ENCODE measurements around the gene BABAM2. TPM values are rescaled to one million over a fixed set of nuclear protein-coding genes. Genes with fewer than 3 reads are reported as not detected.

Gene BABAM2
- total and polyA plus RNA-seq, 10 of the 15 experiments (the other 5 are each of a cell fraction or from before 2014, with no cell fraction given), result 30.7 to 59.9 (median 44.5) TPM

DNA sequence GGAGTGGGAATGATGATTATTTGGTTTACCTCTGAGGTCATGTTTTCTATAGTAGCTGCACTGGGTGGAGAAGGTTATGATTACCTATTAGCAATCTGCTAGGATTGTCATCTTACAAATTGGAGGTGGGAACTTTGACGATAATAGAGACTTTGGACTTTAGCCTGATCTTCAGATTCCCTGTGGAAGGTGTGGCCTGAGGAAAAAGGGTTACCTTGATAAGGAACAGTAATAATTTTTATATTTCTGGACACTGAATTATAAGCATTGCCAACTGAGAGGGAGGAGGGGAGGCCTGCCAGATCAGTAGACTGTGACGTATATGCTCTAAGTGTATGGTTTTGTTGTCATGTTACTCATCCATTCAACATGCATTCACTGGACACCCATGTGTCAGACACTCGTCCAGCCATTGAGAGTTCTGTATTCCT lies 318.7 kb downstream of the BABAM2 start:
- no peak overlapping the region for H2AFZ ChIP-seq (ENCODE audit: control insufficient read depth, low read depth, low read length)
- POLR2A ChIA-PET, result no interaction called here
- CTCF ChIA-PET, result no interaction called here
- no peaks in the 10 kb centered on the region for H3K27me3 ChIP-seq (replicated peaks in 1 of 2; ENCODE audit: control insufficient read depth in 2 of 2, insufficient read depth in 2 of 2, low read length in 1 of 2)
- in situ Hi-C loops (cut with MboI), result no loop called here
- H4K20me1 ChIP-seq (ENCODE audit: control insufficient read depth, insufficient read depth), result no peaks in the 10 kb centered on the region
- no peak overlapping the region for H3K4me2 ChIP-seq (ENCODE audit: control insufficient read depth, insufficient read depth)
- H3K36me3 ChIP-seq (ENCODE audit: control insufficient read depth in 2 of 2, insufficient read depth in 2 of 2, low read length in 1 of 2), result no peaks in the 10 kb centered on the region
- RAD21 ChIA-PET (ENCODE audit: unreplicated experiment), result no interaction called here
- no peak overlapping the region for H3K4me3 ChIP-seq
- no TSS peak for BruUV-seq (replicated peaks)
- DNase-seq (ENCODE audit: low read depth, low spot score) (no peak), ATAC-seq (no peak), FAIRE-seq (no peak)
- no peaks in the 10 kb centered on the region for H3K9me3 ChIP-seq (replicated peaks; ENCODE audit: control insufficient read depth, insufficient read depth, low read length)
- H3K9ac ChIP-seq (ENCODE audit: control insufficient read depth, insufficient read depth, low read length), result no peak overlapping the region
- no peaks in the 10 kb centered on the region for H3K4me1 ChIP-seq (ENCODE audit: control insufficient read depth, insufficient read depth, low read length)
- H3K79me2 ChIP-seq (ENCODE audit: control insufficient read depth, insufficient read depth, low read length), result no peaks in the 10 kb centered on the region
- SMC1A ChIA-PET (ENCODE audit: uncharacterized antibody, unreplicated experiment), result interaction anchor here (1.0 to 2.2 kb wide), 2 partner anchors 9 to 16 kb away, joined by 3 to 6 read pairs; no protein-coding TSS in a partner anchor
- intact Hi-C loops (cut with micrococcal nuclease; ENCODE audit: unreplicated experiment), result no loop called here
- no peak overlapping the region for H3K27ac ChIP-seq (ENCODE audit: control insufficient read depth, insufficient read depth)
- WGBS (ENCODE audit: insufficient coverage, insufficient replicate concordance, low lambda C conversion rate, missing lambda C conversion rate), result 73% methylated on average over 3 of the region's 3 CpGs
- TF ChIP-seq HDAC6 (IDR thresholded peaks at IDR 0.05; ENCODE audit: unreplicated experiment), result no peak
- no peak for TF ChIP-seq IRF4 (IDR thresholded peaks at IDR 0.05; ENCODE audit: low read depth, low read length)
- TF ChIP-seq FOS (IDR thresholded peaks at IDR 0.05; ENCODE audit: borderline replicate concordance, extremely low read depth, insufficient read length), result no peak
- no peak for TF ChIP-seq ZSCAN29 (IDR thresholded peaks at IDR 0.05)
- no peak for TF ChIP-seq NFYB (IDR thresholded peaks at IDR 0.05; ENCODE audit: insufficient read depth, low read depth, low read length)
- no peak for TF ChIP-seq CUX1 (IDR thresholded peaks at IDR 0.05; ENCODE audit: insufficient replicate concordance, low read depth, low read length)
- TF ChIP-seq ZNF687 (IDR thresholded peaks at IDR 0.05), result no peak
- no peak for TF ChIP-seq CREM (IDR thresholded peaks at IDR 0.05; ENCODE audit: low read depth)
- no peak for TF ChIP-seq JUNB (IDR thresholded peaks at IDR 0.05)
- no peak for TF ChIP-seq TCF7 (IDR thresholded peaks at IDR 0.05; ENCODE audit: borderline replicate concordance)
- TF ChIP-seq SP1 (IDR thresholded peaks at IDR 0.05; ENCODE audit: low read depth, low read length), result no peak
- no peak for TF ChIP-seq NR2F1 (conservative IDR thresholded peaks at IDR 0.05)
- TF ChIP-seq, protein P1, sequence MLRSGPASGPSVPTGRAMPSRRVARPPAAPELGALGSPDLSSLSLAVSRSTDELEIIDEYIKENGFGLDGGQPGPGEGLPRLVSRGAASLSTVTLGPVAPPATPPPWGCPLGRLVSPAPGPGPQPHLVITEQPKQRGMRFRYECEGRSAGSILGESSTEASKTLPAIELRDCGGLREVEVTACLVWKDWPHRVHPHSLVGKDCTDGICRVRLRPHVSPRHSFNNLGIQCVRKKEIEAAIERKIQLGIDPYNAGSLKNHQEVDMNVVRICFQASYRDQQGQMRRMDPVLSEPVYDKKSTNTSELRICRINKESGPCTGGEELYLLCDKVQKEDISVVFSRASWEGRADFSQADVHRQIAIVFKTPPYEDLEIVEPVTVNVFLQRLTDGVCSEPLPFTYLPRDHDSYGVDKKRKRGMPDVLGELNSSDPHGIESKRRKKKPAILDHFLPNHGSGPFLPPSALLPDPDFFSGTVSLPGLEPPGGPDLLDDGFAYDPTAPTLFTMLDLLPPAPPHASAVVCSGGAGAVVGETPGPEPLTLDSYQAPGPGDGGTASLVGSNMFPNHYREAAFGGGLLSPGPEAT (IDR thresholded peaks at IDR 0.05; ENCODE audit: low read depth), result no peak
- TF ChIP-seq MAX (IDR thresholded peaks at IDR 0.05; ENCODE audit: low read depth, low read length), result no peak
- no peak for TF ChIP-seq RFX5 (IDR thresholded peaks at IDR 0.05; ENCODE audit: low read depth, low read length)
